PC-9 (cell line): Measurements from ENCODE around the gene ATP2C2. TPM values are rescaled to one million over a fixed set of nuclear protein-coding genes. Genes with fewer than 3 reads are reported as not detected.

Experiments used
- BruUV-seq: library from RNA; stranded (reverse); fragments of 400-500 nt; replicated peaks from 2 replicates; lab custom pipeline; 2021; lab: Mats Ljungman, UMichigan
- CTCF ChIA-PET: fragments of 300-600 bp; sonication (Branson Sonifier 250); formaldehyde crosslinking; loops from one replicate; lab custom pipeline; 2022; ENCODE audit warnings: antibody characterized with exemption; lab: Charles Lee
- POLR2A ChIA-PET: fragments of 300-600 bp; sonication (Branson Sonifier 250); formaldehyde crosslinking; loops from one replicate; lab custom pipeline; 2022; ENCODE audit warnings: antibody characterized with exemption; ENCODE audit not compliant: unreplicated experiment; lab: Charles Lee
- DNase-seq, 2 experiments: peaks; one replicate each; pipeline versions ENCODE4 v3.0.0 to v3.0.0-alpha.2; 2015 to 2022; ENCODE audit warnings: mixed read lengths in 1 of 2
- H2AFZ ChIP-seq: fragments of 200-600 bp; sonication (generic); 2 replicates; pipeline ENCODE4 v1.8.1; 2017; ENCODE audit warnings: antibody characterized with exemption
- H3F3A ChIP-seq: fragments of 200-600 bp; sonication (generic); 2 replicates; pipeline ENCODE4 v1.8.1; 2017; ENCODE audit warnings: antibody characterized with exemption, mild to moderate bottlenecking, low read depth; ENCODE audit not compliant: insufficient read depth
- H3K27ac ChIP-seq: fragments of 200-600 bp; sonication (generic); 2 replicates; pipeline ENCODE4 v1.6.1; 2016; ENCODE audit warnings: mixed run types
- H3K27me3 ChIP-seq: fragments of 200-600 bp; sonication (generic); 2 replicates; pipeline ENCODE4 v1.6.1; 2016; ENCODE audit warnings: low read depth, mixed run types; ENCODE audit not compliant: insufficient read depth
- H3K36me3 ChIP-seq: fragments of 200-600 bp; sonication (generic); 2 replicates; pipeline ENCODE4 v1.6.1; 2016; ENCODE audit warnings: low read depth, mixed run types
- H3K4me1 ChIP-seq: fragments of 200-600 bp; sonication (generic); replicated peaks from 2 replicates; pipeline ENCODE4 v1.6.1; 2016; ENCODE audit warnings: mixed run types; ENCODE audit not compliant: insufficient read depth
- H3K4me2 ChIP-seq: fragments of 200-600 bp; sonication (generic); 2 replicates; pipeline ENCODE4 v1.6.1; 2017; ENCODE audit warnings: mixed run types
- H3K4me3 ChIP-seq: fragments of 200-600 bp; sonication (generic); 2 replicates; pipeline ENCODE4 v1.6.1; 2016; ENCODE audit warnings: mixed run types
- H3K79me2 ChIP-seq: fragments of 200-600 bp; sonication (generic); 2 replicates; pipeline ENCODE4 v1.6.1; 2017; ENCODE audit warnings: low read depth, mixed run types
- H3K9me2 ChIP-seq: fragments of 200-600 bp; sonication (generic); 2 replicates; pipeline ENCODE4 v1.8.1; 2017; ENCODE audit warnings: mild to moderate bottlenecking; ENCODE audit not compliant: insufficient read depth
- H3K9me3 ChIP-seq: fragments of 200-600 bp; sonication (generic); 2 replicates; pipeline ENCODE4 v1.8.1; 2016; ENCODE audit warnings: low read depth; ENCODE audit not compliant: insufficient read depth
- H4K20me1 ChIP-seq: fragments of 200-600 bp; sonication (generic); 2 replicates; pipeline ENCODE4 v1.8.1; 2017; ENCODE audit not compliant: insufficient read depth
- EZH2 ChIP-seq: fragments of 200-600 bp; sonication (generic); IDR thresholded peaks from 2 replicates; pipeline ENCODE4 v1.8.0; 2017; ENCODE audit warnings: antibody characterized with exemption, low read depth
- intact Hi-C: fragments of 100-400 bp; cut with micrococcal nuclease; formaldehyde crosslinking; loops from one replicate; pipeline ENCODE4 v1.10.0; 2022; ENCODE audit not compliant: unreplicated experiment
- total RNA-seq: library from RNA; stranded (reverse); gene quantifications from 2 replicates; pipeline ENCODE4 v1.2.3, GENCODE V29; 2021
- TF ChIP-seq, protein P1 (sequence below): fragments of 200-600 bp; sonication (generic); conservative IDR thresholded peaks from 2 replicates; pipeline ENCODE4 v1.6.1; 2017; ENCODE audit warnings: mixed run types, antibody characterized with exemption, mild to moderate bottlenecking, moderate library complexity

The ATP2C2 gene
- total RNA-seq, 1 experiment from 2014 or later, result 17.2 TPM

DNA sequence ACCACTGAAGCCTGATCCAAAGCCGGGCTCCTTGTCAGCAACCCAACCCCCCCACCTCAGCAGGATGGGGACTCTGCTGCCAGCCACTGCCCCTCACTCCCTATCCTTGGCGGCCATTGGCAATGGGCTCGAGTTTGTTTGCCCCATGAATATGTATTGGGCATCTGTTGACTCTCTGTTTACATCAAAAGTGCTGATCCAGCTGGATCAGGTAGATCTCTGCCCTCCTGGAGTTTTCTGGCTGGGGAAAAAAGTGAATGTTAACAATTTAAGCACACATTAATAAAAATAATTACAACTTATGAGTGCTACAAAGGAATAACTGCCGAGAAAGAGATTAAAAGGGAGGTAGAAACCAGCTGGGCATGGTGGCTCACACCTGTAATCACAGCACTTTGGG, 62.5 kb downstream of the ATP2C2 start:
- Histone ChIP-seq H2AFZ (no peak overlapping the region), H3K36me3 (no peaks in the 10 kb centered on the region), H3F3A (no peaks in the 10 kb centered on the region), H3K27me3 (no peaks in the 10 kb centered on the region), H4K20me1 (no peaks in the 10 kb centered on the region), H3K9me3 (no peaks in the 10 kb centered on the region), H3K27ac (no peak overlapping the region), H3K4me1 (no peaks in the 10 kb centered on the region), H3K79me2 (no peaks in the 10 kb centered on the region), H3K4me3 (no peak overlapping the region), H3K9me2 (no peaks in the 10 kb centered on the region), H3K4me2 (no peak overlapping the region)
- intact Hi-C loops, result no loop called here
- no peak for DNase-seq
- ChIA-PET CTCF (no interaction called here), POLR2A (no interaction called here)
- TF ChIP-seq EZH2, result no peak
- TF ChIP-seq, protein P1, sequence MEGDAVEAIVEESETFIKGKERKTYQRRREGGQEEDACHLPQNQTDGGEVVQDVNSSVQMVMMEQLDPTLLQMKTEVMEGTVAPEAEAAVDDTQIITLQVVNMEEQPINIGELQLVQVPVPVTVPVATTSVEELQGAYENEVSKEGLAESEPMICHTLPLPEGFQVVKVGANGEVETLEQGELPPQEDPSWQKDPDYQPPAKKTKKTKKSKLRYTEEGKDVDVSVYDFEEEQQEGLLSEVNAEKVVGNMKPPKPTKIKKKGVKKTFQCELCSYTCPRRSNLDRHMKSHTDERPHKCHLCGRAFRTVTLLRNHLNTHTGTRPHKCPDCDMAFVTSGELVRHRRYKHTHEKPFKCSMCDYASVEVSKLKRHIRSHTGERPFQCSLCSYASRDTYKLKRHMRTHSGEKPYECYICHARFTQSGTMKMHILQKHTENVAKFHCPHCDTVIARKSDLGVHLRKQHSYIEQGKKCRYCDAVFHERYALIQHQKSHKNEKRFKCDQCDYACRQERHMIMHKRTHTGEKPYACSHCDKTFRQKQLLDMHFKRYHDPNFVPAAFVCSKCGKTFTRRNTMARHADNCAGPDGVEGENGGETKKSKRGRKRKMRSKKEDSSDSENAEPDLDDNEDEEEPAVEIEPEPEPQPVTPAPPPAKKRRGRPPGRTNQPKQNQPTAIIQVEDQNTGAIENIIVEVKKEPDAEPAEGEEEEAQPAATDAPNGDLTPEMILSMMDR, result no peak
- no TSS peak for BruUV-seq

DNA sequence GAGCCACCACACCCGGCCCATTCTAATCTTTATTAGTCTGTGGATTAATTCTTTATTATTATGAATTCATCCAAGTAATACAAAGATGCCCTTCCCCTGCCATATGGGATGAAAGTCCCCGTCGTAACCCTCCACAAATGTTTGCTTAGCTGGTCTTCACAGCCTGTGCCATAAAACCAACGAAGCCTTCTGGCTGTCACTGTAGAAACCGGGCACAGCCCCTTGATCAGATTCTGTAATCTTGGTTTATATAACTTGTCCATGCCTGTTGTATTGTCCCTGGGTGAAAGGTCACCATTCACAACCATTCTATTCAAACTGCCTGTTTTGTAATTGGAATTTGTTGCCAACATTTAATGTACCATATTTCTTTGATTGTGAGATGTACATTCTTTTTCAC, 66.5 kb downstream of the ATP2C2 start:
- DNase-seq, result no peak
- H3K27ac ChIP-seq, result no peak overlapping the region
- ChIA-PET POLR2A (no interaction called here), CTCF (no interaction called here)
- H3K9me2 ChIP-seq, result no peaks in the 10 kb centered on the region
- BruUV-seq, result no TSS peak
- H3K79me2 ChIP-seq, result no peaks in the 10 kb centered on the region
- no peak for TF ChIP-seq EZH2
- H3F3A ChIP-seq, result no peaks in the 10 kb centered on the region
- H2AFZ ChIP-seq, result no peak overlapping the region
- H3K9me3 ChIP-seq, result no peaks in the 10 kb centered on the region
- H3K36me3 ChIP-seq, result no peaks in the 10 kb centered on the region
- intact Hi-C loops, result no loop called here
- no peak overlapping the region for H3K4me3 ChIP-seq
- H4K20me1 ChIP-seq, result no peaks in the 10 kb centered on the region
- H3K4me1 ChIP-seq, result no peaks in the 10 kb centered on the region
- no peak overlapping the region for H3K4me2 ChIP-seq
- H3K27me3 ChIP-seq, result no peaks in the 10 kb centered on the region

- no TSS peak for BruUV-seq
- Histone ChIP-seq H4K20me1 (no peaks in the 10 kb centered on the region), H3K27me3 (no peaks in the 10 kb centered on the region), H3K36me3 (no peaks in the 10 kb centered on the region), H2AFZ (no peak overlapping the region), H3F3A (no peaks in the 10 kb centered on the region), H3K27ac (no peak overlapping the region), H3K4me2 (no peak overlapping the region), H3K4me3 (no peak overlapping the region), H3K9me2 (no peaks in the 10 kb centered on the region), H3K4me1 (no peaks in the 10 kb centered on the region), H3K9me3 (no peaks in the 10 kb centered on the region), H3K79me2 (no peaks in the 10 kb centered on the region)
- ChIA-PET CTCF (no interaction called here), POLR2A (no interaction called here)
- intact Hi-C loops, result no loop called here
- DNase-seq, result no peak
- TF ChIP-seq EZH2, result no peak
- TF ChIP-seq, protein P1, result no peak
Measured at GRCh38 chr16:84436196-84436595, 67.9 kb downstream of the ATP2C2 start.

GRCh38 chr16:84438971-84439696, 70.8 kb downstream of the ATP2C2 start:
- no peaks in the 10 kb centered on the region for H3K9me2 ChIP-seq
- H3K36me3 ChIP-seq, result no peaks in the 10 kb centered on the region
- no peak overlapping the region for H3K27ac ChIP-seq
- H3F3A ChIP-seq, result no peaks in the 10 kb centered on the region
- H3K4me3 ChIP-seq, result no peak overlapping the region
- no peak for DNase-seq
- CTCF ChIA-PET, result no interaction called here
- no peak overlapping the region for H3K4me2 ChIP-seq
- no peaks in the 10 kb centered on the region for H3K4me1 ChIP-seq
- no peaks in the 10 kb centered on the region for H3K27me3 ChIP-seq
- H2AFZ ChIP-seq, result no peak overlapping the region
- POLR2A ChIA-PET, result no interaction called here
- H3K9me3 ChIP-seq, result no peaks in the 10 kb centered on the region
- intact Hi-C loops, result no loop called here
- TF ChIP-seq EZH2, result no peak
- TF ChIP-seq, protein P1, result no peak
- no TSS peak for BruUV-seq
- no peaks in the 10 kb centered on the region for H4K20me1 ChIP-seq
- H3K79me2 ChIP-seq, result no peaks in the 10 kb centered on the region
